Nephron progenitor cell (in vitro differentiated cells): ENCODE data around the gene HMCN1.
"Not testable (repeated sequence)": the region's sequence is repeated elsewhere in the genome, so short reads cannot be mapped to it uniquely, and the experiment has no call there.

Experiments
- DNase-seq: peaks from one replicate; pipeline ENCODE4 v3.0.0; 2021
- H3K27ac Mint-ChIP-seq: 2 replicates; pipeline ENCODE4 v1.8.0; 2021; ENCODE audit warnings: mild to moderate bottlenecking, moderate library complexity, mixed read lengths
- H3K27me3 Mint-ChIP-seq: 2 replicates; pipeline ENCODE4 v1.8.0; 2021; ENCODE audit warnings: mild to moderate bottlenecking, low read depth, mixed read lengths; ENCODE audit not compliant: poor library complexity
- H3K36me3 Mint-ChIP-seq: 2 replicates; pipeline ENCODE4 v1.8.0; 2021; ENCODE audit warnings: low read depth, mixed read lengths
- H3K4me1 Mint-ChIP-seq: 2 replicates; pipeline ENCODE4 v1.8.0; 2021; ENCODE audit warnings: mixed read lengths
- H3K4me3 Mint-ChIP-seq: 2 replicates; pipeline ENCODE4 v1.8.0; 2021; ENCODE audit warnings: mild to moderate bottlenecking, moderate library complexity, mixed read lengths
- H3K9me3 Mint-ChIP-seq: 2 replicates; pipeline ENCODE4 v1.8.0; 2021; ENCODE audit warnings: mild to moderate bottlenecking, moderate library complexity, mixed read lengths
- CTCF ChIP-seq: fragments of 200-600 bp; sonication (generic); IDR thresholded peaks from 2 replicates; pipeline ENCODE4 v1.5.0; 2021; ENCODE audit warnings: antibody characterized with exemption

The HMCN1 gene

DNA sequence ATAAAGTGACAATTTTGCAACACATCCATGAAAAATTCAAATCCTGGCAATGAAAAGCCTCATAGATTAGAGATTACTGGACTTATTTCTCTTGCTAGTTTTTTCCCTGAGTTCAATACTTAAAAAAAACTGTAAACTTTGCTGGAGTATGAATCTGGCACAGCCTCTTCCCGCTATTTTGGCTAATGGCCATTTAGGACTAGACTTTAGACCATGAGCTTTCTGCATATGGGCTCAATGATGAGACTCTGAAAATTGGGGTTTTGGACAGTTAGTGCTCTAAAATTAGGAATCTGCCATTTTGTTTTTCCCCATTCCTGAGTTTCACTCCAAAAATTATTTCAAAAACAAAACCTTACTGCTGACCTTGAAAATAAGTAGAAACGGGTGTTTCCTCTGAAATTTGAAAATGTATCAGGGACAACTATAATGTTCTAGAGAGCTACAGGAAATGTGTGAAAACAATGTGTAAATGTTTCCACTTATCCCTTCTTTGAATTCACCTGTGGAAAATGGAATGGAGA, 137.5 kb downstream of the HMCN1 start:
- no peaks in the 10 kb centered on the region for H3K4me1 Mint-ChIP-seq
- TF ChIP-seq CTCF: no peak
- H3K4me3 Mint-ChIP-seq: no peak overlapping the region
- DNase-seq: no peak
- H3K36me3 Mint-ChIP-seq: peaks cover 26% of the 10 kb centered on the region
- H3K27me3 Mint-ChIP-seq: no peaks in the 10 kb centered on the region
- H3K27ac Mint-ChIP-seq: no peak overlapping the region
- no peaks in the 10 kb centered on the region for H3K9me3 Mint-ChIP-seq

- no peak for DNase-seq
- Mint-ChIP-seq H3K4me3 (no peak overlapping the region), H3K27me3 (no peaks in the 10 kb centered on the region), H3K4me1 (no peaks in the 10 kb centered on the region), H3K9me3 (no peaks in the 10 kb centered on the region), H3K36me3 (peaks cover 29% of the 10 kb centered on the region), H3K27ac (no peak overlapping the region)
- no peak for TF ChIP-seq CTCF
Observed at GRCh38 chr1:185874246-185874645, 140.1 kb downstream of the HMCN1 start.

DNA sequence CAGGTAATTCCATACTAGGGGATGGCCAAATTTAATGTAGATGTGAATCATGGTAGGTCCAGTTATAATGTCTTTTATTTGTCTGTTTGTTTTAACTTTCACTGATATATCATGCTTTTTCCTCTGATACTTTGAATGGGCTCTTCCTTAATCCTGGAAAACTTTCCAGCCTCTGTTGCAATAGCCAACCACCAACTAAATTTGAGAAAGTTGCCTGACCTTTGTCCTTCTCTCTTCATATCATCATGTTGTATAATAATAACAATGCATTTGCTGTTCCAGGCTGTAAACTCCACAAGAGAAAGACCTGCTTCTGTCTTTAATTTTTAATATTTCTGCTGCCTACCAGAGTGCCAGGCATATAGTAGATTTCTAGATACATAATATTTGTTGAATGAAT, 146.1 kb downstream of the HMCN1 start:
- Mint-ChIP-seq H3K4me1 (peaks cover 5% of the 10 kb centered on the region), H3K36me3 (peaks cover 42% of the 10 kb centered on the region), H3K27ac (no peak overlapping the region), H3K9me3 (no peaks in the 10 kb centered on the region), H3K27me3 (no peaks in the 10 kb centered on the region), H3K4me3 (no peak overlapping the region)
- TF ChIP-seq CTCF: no peak
- no peak for DNase-seq

- H3K4me3 Mint-ChIP-seq: no peak overlapping the region
- H3K27me3 Mint-ChIP-seq: no peaks in the 10 kb centered on the region
- H3K9me3 Mint-ChIP-seq: no peaks in the 10 kb centered on the region
- H3K4me1 Mint-ChIP-seq: peaks cover 5% of the 10 kb centered on the region
- DNase-seq: no peak
- no peak for TF ChIP-seq CTCF
- H3K27ac Mint-ChIP-seq: no peak overlapping the region
- peaks cover 38% of the 10 kb centered on the region for H3K36me3 Mint-ChIP-seq
Observed at GRCh38 chr1:185880779-185881333, 146.7 kb downstream of the HMCN1 start.

DNA sequence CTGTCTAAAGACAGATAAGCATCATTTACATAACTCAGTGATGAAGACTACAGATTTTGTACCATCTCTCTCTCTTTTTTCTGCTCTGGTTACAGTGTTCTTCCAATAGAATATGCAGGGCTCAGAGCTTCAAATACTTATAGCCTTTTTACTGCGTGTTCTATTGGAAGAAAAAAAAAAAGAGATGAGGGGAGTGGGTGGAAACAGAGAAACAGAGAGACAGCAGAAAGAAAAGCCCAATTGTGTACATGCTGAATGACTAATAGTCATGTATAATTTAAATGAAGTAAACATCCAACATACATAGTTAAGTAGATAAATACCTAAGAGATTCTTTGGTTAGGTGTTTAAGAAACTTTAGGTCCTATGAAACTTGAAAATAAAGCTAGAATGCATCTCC, 151.9 kb downstream of the HMCN1 start:
- H3K36me3 Mint-ChIP-seq: peaks cover 11% of the 10 kb centered on the region
- H3K4me1 Mint-ChIP-seq: no peaks in the 10 kb centered on the region
- H3K4me3 Mint-ChIP-seq: no peak overlapping the region
- H3K9me3 Mint-ChIP-seq: peaks cover 13% of the 10 kb centered on the region
- TF ChIP-seq CTCF: no peak
- no peak overlapping the region for H3K27ac Mint-ChIP-seq
- no peak for DNase-seq
- no peaks in the 10 kb centered on the region for H3K27me3 Mint-ChIP-seq

- no peak for DNase-seq
- Mint-ChIP-seq H3K9me3 (peaks cover 14% of the 10 kb centered on the region), H3K27ac (no peak overlapping the region), H3K4me3 (no peak overlapping the region), H3K36me3 (peaks cover 12% of the 10 kb centered on the region), H3K4me1 (no peaks in the 10 kb centered on the region), H3K27me3 (no peaks in the 10 kb centered on the region)
- no peak for TF ChIP-seq CTCF
Observed at GRCh38 chr1:185886671-185887070, 152.5 kb downstream of the HMCN1 start.

DNA sequence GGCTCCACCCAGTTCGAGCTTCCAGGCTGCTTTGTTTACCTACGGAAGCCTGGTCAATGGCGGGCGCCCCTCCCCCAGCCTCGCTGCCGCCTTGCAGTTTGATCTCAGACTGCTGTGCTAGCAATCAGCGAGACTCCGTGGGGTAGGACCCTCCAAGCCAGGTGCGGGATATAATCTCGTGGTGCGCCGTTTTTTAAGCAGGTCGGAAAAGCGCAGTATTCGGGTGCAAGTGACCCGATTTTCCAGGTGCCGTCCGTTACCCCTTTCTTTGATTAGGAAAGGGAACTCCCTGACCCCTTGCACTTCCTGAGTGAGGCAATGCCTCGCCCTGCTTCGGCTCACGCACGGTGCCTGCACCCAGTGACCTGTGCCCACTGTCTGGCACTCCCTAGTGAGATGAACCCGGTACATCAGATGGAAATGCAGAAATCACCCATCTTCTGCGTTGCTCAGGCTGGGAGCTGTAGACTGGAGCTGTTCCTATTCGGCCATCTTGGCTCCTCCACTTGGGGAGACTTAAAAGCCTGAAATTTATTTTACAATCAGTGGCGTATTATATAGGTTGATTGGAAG, 158.7 kb downstream of the HMCN1 start:
- H3K27ac Mint-ChIP-seq: not testable (repeated sequence)

More for the DNA sequence above, 158.7 kb downstream of the HMCN1 start:
- not testable (repeated sequence) for H3K27me3 Mint-ChIP-seq, H3K4me3 Mint-ChIP-seq, H3K4me1 Mint-ChIP-seq, DNase-seq
- H3K36me3 Mint-ChIP-seq: peaks cover 25% of the 10 kb centered on the region
- H3K9me3 Mint-ChIP-seq: peaks cover 24% of the 10 kb centered on the region
